Jurkat, Clone E6-1 (cell line): ENCODE data around the gene CCDC152.
"Not testable (repeated sequence)": the region's sequence is repeated elsewhere in the genome, so short reads cannot be mapped to it uniquely, and the experiment has no call there.

Source experiments
- DNase-seq: peaks from one replicate; pipeline ENCODE4 v3.0.0-alpha.2; 2011; ENCODE audit warnings: low read depth, low spot score
- H3K4me3 ChIP-seq: 2 replicates; pipeline ENCODE4 v1.5.1; 2011; ENCODE audit warnings: mild to moderate bottlenecking, low read length, control low read depth, moderate library complexity

Gene CCDC152

DNA sequence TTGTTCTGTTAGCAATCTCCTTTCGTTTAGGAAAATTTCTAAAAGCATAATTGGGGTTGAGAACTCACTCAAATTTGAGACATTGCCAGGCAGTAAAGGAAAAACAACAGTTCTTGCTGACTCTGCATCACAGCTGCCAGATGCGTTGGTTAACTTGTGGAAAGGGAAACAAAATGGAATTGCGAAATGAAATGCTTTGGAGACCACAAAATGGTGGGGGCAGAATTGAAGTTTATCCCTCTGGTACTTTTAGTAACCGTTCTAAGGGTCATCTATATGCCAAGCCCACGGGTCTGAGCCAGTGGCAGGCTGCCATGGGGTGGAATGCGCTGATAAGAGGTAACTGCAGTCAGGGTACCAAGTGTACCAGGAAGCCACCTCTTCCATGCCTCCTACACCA is 83.7 kb downstream of the CCDC152 start:
- H3K4me3 ChIP-seq: no peak overlapping the region

DNA sequence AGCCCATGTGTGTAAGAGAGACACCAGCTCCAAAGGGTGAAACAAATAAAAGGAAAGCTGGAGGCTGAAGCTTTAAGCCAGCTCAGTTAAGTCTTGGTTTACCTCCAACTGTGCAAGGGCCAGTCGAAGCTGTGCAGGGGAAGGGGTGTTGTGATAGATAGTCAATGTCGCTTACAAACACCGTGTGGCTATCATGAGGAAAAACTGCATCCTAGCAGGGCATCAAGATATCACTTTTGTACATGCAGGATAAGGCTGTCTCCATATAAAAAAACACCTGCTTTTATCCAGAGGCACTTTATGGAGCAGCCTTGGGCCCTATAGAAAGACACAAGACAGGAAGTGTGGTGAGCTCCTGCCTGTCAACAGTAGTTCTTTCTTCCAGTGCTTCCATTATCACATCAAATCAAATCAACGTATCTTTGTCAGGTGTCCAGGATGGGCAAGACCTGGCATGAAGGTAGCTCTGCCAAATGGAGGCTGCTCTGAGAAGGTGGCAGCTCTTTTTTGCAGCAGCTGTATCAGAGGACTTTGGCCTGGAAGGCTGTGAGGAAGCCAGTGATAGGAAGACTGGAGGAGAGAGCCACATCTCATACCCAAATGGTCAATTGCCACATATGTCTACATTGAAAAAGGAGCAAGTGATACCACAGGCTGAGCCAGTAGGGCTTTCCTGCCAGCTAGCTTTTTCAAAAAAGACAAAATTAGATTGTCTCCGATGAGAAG is 84.4 kb downstream of the CCDC152 start:
- DNase-seq: peak; percentile 6
- no peak overlapping the region for H3K4me3 ChIP-seq

More for the DNA sequence above, 83.7 kb downstream of the CCDC152 start:
- no peak for DNase-seq

DNA sequence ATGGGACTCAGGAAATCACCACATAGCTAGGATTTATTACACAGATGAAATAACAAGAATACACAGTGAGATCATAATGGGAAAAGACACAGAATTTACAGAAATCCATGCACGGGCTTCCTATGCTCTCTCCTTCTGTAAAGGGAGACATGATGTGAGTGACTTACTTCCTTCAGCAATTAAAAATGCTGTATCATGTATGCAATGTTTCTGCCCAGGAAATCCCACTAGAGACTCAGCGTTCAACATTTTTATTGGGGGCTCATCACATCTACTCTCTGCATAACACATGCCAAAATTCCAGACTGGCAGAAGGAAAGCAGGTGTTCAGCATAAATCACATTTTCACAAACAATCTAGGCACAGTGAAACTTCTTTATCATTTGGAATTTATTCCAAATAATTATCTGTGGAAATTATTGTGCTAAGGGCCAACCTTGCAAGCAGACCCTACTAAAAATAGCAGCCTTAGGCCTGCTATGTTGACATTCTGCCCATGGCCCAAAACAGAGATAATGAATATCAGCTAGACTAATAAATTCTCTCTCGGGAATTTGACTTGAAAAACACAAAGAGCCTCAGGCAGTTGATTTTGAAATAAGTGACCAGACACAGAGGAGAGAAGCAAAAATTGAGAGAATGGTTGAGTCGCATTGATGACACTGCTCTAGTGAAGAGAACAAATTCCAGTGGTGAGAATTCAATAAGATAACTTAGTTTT is 86.5 kb downstream of the CCDC152 start:
- H3K4me3 ChIP-seq: no peak overlapping the region
- no peak for DNase-seq

DNA sequence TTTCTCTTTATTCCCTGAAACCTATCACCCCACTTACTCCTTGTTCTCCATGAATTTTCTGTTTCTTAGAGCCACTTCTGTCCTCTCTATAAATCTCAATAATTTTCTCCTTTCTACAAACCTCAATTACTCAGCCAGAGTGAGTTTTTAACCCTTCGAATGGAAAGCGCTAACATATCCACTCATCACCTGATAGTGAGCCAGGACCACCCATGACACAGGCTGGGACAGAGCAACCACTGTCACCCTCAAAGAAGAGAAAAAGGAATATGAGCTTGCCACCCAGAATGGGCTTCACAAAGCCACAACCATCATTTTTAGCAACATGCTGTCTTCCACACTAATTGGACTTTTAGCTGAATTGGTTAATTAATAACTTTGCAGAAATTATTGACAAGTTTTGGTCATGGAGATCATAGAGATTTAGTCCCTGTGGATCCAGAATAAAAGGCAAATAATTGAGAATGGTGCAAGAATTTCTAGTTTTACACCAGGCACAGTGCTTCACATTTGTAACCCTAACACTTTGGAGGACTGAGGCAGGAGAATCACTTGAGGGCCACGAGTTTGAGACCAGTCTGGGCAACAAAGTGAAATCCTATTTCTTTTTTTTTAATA is 87.2 kb downstream of the CCDC152 start:
- DNase-seq: no peak
- H3K4me3 ChIP-seq: no peak overlapping the region

DNA sequence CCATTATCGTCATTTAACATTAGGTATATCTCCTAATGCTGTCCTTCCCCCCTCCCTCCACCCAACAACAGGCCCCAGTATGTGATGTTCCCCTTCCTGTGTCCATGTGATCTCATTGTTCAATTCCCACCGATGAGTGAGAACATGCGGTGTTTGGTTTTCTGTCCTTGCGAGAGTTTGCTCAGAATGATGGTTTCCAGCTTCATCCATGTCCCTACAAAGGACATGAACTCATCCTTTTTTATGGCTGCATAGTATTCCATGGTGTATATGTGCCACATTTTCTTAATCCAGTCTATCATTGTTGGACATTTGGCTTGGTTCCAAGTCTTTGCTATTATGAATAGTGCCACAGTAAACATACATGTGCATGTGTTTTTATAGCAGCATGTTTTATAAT is 87.8 kb downstream of the CCDC152 start:
- not testable (repeated sequence) for H3K4me3 ChIP-seq, DNase-seq

DNA sequence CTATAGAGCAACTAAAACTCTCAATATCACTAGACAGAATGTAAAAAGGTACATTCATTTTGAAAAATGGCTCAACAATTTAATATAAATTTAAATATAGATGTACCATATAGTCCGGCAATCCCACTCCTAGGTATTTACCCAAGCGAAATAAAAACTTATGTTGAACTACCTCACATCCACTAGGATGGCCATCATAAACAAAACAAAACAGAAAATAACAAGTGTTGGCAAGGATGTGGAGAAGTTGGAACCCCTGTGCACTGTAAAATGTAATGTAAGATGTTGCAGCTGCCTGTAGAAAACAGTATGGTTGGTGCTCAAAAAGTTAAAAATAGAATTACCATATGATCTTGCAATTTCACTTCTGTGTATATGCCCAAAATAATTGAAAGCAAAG is 91.9 kb downstream of the CCDC152 start:
- H3K4me3 ChIP-seq: no peak overlapping the region
- DNase-seq: no peak

DNA sequence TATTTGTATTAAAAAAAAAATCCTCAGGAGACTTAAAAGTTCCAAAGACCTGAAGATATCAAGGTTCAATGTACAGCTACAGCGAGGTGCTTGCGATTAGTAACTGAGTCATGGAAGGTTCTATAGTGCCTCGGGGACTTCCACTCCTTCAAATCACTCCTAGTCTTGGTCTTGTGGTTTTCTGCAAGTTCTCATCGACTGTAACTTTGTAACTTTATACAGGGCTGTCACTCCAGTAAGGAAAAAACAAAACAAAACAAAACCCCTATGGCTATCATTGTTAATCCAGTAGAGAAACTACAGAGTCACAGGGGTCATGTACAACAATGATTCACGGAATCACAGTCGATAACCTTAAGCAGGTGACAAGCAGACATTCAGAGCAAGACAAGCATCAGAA is 94.9 kb downstream of the CCDC152 start:
- no peak overlapping the region for H3K4me3 ChIP-seq
- DNase-seq: no peak
